ENCODE results near the gene CSNK1A1.

DNA sequence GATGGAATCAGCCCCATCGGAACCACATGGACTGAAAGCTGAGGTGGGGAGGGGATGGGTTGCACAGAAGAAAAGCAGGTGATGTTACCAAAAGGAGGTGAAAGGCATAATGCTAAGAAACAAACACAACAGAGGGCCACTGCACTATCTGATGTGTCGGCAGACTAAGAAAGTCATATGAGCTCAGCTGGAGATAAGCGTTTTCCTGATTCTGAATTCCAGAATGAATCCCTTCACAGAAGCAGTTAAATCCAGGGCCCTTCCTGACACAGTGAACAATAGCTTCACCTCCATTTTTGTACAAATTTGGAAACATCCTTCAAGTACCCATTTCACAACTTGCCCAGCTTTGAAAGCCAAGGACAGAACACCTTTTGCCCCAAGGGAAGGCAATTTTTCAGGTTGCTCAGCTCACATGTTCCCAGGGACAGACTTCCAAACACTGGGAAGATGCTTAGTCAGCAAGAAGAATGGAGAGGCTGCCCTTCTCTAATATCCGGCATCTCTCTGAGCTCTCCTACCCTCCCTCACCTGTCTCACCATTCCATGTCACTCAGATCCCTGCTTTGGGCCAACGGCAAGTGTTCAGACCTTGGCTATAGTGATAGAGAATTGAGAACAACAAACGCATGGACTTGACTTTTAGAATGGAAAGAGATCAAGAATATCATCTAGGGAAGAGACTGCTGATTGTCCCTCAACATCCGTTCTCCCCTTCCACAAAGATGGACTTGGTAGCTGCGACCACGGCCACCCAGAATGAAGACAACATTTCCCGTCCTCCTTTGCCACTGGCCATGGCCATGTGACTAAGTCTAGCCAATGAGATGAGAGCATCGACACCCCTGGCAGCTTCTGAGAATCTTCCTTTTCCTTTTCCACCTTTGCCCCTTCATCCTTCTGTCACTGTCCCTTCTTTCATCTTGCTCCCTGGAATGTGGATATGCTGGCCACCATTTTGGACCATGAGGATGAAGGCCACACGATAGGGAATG lies 103.6 kb downstream of the CSNK1A1 start:
- TF ChIP-seq POLR2A (IDR thresholded peaks at IDR 0.05), result no peak
- TF ChIP-seq CTCF (IDR thresholded peaks at IDR 0.05), result no peak

Data from gastroesophageal sphincter (tissue), 3 donors.